ENCODE data around the gene CDH24. TPM values are rescaled to one million over a fixed set of nuclear protein-coding genes. Genes with fewer than 3 reads are reported as not detected.

CDH24 gene
- total RNA-seq, 1 experiment from 2014 or later, result 13.7 TPM

- no peak for DNase-seq (ENCODE audit: low read depth)
Measured at GRCh38 chr14:23091294-23092225, 34.2 kb upstream of the CDH24 start.

GRCh38 chr14:23090254-23090636, 32.9 kb upstream of the CDH24 start:
- no peak for DNase-seq (ENCODE audit: low read depth)

DNA sequence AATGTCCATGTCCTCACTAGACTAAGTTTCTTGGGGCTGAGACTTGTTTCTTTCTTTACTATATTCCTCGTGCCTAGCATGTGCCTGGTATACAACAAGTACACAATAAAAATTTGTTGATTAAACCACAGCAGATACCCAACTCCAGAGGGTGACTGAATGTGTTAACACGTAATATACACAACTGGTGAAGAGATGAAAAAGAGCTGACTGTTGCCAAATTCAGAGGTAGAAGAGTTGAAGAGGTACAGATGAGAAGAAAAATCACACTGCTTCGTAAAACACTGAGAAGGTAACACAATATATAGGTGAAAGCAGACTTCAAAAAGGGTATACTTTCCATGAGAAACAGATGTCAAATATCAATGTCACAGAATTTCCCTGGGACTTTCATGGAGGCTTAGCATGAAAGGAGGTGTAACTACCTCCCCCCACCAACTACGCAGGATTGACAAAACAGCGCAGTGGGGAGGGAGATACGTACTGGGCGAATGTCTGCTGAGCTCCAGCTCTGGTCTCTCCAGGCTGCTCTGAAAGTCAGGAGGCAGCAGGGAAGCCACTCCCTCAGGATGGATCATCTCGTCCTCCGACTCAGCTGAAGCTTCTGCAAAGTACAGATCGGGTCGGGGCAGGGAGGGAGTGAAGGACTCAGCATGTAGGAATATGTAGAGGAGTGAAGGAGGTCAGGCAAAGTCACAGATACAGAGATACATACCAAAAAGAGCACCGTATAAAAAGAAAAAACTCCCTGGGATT, 32.4 kb upstream of the CDH24 start:
- no peak for DNase-seq (ENCODE audit: low read depth)

DNA sequence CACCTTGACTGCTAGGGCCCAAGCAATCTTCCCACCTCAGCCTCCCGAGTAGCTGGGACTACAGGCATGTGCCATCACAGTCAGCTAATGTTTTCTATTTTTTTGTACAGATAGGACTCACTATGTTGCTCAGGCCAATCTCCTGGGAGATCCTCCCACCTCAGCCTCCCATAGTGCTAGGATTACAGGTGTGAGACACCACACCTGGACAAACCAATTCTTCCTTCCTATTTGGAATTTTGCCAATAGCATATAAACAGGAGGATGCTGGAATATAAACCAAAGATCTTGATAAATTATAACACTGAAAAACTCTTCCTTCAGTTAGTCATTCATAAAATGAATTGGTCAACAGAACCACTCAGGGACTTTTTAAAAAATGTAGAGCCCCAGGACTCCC, 29.2 kb upstream of the CDH24 start:
- DNase-seq (ENCODE audit: low read depth), result no peak

DNA sequence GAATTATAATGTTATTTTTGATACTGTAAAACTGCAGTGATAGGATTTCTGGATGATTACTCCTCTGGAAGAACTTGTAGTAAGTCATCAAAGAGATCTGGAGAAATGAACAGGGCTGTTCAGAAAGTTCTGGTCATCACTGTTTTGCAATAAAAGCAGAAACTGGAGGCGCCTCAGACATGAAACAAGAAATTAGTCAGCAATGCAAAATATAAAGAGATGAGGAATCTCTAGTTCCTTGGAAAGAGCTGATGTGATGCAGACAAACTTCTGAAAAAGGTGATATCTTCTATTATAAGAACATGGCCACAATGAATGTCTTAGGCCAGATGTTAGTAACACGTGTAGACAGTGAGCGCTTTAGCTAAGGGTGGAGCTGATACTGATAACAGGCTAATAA, 28.1 kb upstream of the CDH24 start:
- DNase-seq (ENCODE audit: low read depth), result no peak

DNA sequence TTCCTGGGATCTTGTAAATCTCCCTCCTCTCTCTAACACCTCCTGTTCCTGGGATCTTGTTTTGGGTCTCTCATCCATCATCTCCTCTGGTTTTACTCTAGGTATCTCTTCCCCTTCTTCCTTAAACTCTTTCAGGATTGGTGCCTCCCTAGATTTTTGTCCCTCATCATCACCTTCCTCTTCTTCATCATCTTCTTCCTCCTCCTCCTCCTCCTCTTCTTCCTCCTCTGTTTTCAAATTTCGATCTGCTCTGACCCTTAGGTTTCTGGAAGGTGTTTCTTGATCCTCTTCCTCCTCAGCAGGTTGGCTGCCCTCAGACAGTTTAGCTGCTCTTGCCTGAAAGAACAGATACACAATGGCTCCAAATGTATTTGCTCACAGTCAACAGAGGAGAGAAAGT, 23.2 kb upstream of the CDH24 start:
- DNase-seq (ENCODE audit: low read depth), result no peak

DNA sequence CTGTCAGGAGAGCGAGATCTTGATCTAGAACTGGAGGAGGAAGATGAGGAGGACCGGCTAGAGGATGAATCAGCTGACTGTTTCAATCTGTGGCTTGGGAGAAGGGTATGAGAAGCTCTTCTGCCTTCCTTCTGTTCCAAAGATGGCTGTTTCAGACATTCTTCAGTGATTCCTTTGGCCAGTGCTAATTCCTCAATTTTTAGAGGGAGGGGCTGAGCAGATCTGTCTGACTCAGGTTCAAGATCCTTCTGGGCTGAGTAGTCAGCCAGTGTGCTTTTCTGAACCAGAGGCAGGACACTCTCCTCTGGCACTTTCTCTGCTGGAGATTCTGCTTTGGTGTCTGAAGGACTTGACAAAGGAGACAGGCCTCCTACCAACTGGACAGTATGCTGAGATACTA, 22.4 kb upstream of the CDH24 start:
- peak; percentile 21 for DNase-seq (ENCODE audit: low read depth)

GRCh38 chr14:23078692-23079116, 21.4 kb upstream of the CDH24 start:
- DNase-seq (ENCODE audit: low read depth), result peak; percentile 96

GRCh38 chr14:23077962-23078361, 20.6 kb upstream of the CDH24 start:
- DNase-seq (ENCODE audit: low read depth), result no peak

GRCh38 chr14:23076785-23077408, 19.6 kb upstream of the CDH24 start:
- DNase-seq (ENCODE audit: low read depth), result peak; percentile 34

DNA sequence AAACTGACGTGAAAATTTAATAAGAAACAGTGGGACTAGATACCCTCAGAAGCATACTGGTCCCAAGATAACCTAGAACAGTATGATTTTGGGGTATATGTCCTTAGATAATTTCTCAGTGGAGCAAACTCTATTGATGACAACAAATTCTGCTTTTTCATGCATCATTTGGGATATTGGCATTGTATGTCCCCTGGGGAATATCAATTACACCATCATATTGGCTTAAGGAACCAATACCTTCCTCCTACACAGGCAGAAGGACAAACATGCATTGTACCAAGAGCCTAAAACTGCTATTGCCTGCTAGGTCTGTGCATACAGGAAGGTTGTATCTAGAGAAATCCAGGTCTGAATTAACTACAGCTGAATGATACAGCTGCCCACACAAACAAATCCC, 17.6 kb upstream of the CDH24 start:
- no peak for DNase-seq (ENCODE audit: low read depth)

GRCh38 chr14:23071921-23072539, 14.7 kb upstream of the CDH24 start:
- DNase-seq (ENCODE audit: low read depth), result peak; percentile 43

DNA sequence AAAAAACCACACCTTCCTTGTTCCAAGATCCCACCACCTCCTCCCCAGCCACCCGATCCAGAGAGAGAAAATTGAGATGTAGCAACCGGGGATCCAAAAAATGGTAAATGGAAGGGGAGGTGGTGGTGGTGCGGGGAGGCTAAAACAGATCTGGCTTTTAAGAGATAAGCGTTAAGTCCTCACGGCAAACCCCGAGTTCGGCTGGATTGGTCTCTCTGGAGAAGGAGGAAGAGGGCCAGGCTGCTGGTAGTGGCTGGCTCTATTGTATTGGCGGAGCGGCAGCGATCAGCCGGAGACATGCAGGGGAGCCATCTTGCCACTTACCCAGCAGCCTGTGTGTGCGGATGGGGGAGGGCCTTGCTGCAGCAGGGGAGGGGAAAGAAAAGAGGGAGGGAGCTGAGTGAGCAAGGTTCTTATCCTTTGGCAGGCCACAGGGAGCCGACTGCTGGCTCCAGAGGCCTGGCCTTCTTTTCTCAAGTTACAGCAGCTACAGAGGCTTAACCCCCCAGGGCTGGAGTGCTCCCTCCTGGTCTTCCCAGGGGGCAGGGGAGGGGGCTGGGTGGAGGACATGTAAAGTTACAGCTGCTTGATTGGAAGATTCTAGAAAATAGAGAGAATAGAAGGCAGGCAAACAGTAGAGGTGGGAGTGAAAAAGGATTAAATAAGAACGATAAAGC, 14.1 kb upstream of the CDH24 start:
- DNase-seq (ENCODE audit: low read depth), result peak; percentile 90

DNA sequence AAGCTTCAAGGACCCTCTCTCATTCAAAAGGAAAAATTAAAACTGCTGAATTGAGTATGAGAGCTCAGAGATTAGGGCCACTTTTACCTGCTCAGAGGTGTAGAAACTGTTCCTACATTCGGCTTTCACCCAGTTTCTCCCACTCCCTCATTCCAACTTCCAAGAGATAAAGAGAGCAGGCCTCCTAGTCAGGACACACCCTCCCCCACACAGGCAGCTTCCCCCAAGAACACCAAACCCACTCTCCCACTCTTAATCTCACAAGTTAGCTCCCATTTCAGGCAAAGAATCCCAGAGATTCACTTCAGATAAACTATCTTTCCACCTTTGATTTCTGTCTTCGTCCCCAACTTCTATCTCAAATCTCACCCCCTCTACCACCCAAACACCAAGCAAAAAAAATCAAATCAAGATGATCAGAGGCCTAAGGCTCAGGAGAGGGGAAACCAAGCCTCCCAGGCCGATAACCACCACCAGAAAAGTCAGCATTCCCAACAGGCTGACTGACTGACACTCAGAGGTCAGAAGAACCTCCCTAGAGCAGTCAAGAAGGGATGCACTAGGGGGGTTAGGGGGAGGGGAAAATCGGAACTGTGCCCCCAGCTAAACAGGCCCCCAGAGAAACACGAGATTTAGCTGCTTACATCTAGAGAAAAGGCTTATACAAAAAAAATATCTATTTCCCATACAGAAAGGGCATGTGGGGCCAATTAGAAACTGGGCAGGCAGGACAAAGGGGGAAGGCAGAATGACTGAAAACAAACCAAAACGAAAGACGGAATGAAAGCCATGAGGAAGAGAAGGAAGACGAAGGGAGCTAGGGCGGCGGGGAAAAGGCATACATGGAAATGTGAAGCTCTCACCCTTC, 13.2 kb upstream of the CDH24 start:
- no peak for DNase-seq (ENCODE audit: low read depth)

- DNase-seq (ENCODE audit: low read depth), result no peak
Measured at GRCh38 chr14:23069413-23069806, 12.1 kb upstream of the CDH24 start.

- peak; percentile 91 for DNase-seq (ENCODE audit: low read depth)
Measured at GRCh38 chr14:23068789-23069412, 11.6 kb upstream of the CDH24 start.

GRCh38 chr14:23067847-23068788, 10.8 kb upstream of the CDH24 start:
- no peak for DNase-seq (ENCODE audit: low read depth)

DNA sequence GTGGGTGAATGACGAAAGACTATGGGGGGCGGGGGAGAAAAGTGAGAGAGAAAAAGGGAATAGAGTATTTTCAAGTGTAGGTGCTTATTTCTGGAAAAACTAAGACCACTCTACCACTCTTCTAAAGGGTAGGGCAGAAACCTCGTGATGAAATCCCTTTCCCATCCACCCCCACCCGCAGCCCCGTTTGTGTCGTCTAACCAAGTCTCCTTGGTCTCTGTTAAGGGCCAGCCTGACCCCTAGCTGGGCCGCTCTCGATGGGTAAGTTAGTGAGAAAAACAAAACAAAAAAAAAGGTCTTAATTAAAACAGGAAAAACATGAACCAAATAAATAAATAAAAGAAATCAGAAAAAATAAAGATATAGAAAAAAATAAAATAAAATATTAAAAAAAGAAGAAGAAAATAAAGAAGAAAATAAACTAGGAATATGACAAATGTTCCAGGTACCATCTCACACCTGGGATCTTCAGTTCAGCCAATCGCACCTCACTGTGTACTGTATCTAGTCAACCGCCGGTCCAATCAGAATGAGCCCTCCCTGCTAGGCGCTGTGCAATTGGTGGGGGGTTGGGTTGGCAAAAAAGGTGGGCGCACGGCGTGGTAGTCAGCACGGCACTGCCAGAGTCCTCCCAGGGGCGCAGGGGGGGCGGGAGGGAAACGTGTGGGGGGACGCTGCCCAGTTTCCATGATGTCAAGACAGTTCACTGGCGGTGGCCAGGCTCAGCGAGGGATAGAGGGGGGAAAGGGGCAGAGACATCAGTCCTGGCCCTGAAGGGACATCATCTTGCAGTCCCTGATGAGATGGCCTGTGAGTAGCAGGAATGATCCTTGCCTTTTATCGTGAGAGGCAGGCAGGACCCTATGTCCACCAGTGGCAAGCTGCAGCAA, 9.8 kb upstream of the CDH24 start:
- no peak for DNase-seq (ENCODE audit: low read depth)

All from M059J (cell line).